ENCODE measurements around the gene KHK. TPM values are rescaled to one million over a fixed set of nuclear protein-coding genes. Genes with fewer than 3 reads are reported as not detected.
"Not testable (repeated sequence)": the region's sequence is repeated elsewhere in the genome, so short reads cannot be mapped to it uniquely, and the experiment has no call there.

Gene KHK
- total RNA-seq, 2 donors from 2014 or later = 0.91 to 7.0 TPM

DNA sequence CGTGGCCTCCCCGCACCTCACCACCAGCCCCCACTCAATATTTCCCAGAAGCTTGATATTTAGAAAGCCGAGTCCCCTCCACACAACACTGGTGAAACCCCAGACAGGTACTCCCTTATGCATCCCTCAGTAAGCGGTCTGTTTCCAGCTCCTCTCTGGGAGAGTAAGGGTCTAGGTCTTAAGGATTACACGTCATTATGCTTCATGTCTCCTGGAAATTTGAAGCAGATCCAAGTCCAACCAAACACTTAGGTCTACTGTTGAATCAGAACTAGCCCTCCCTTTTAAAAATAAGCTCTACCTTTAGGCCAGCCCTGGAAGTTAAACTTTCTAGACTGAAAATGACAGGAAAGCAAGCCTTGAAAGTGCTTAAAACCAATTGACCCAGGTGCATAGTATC lies 13.7 kb upstream of the KHK start:
- intact Hi-C loops (cut with DNase I) = loop anchor here (10.0 kb wide), 1 partner anchor 728 kb away; the partner anchor contains the start of genes ADGRF3 and SELENOI
- Histone ChIP-seq H3K9me3 (no peaks in the 10 kb centered on the region), H3K4me1 (replicated peaks) (no peaks in the 10 kb centered on the region), H3K36me3 (no peaks in the 10 kb centered on the region), H3K27me3 (replicated peaks; ENCODE audit: insufficient read depth) (no peaks in the 10 kb centered on the region), H3K4me3 (no peak overlapping the region), H3K27ac (peak overlapping the region; percentile 72 to 86)
- no peak for DNase-seq (ENCODE audit: low spot score)
- 53% methylated on average over 5 of the region's 5 CpGs for WGBS
- TF ChIP-seq POLR2A (IDR thresholded peaks at IDR 0.05) = no peak
- no peak for TF ChIP-seq POLR2AphosphoS5 (IDR thresholded peaks at IDR 0.05)
- TF ChIP-seq, protein P1, sequence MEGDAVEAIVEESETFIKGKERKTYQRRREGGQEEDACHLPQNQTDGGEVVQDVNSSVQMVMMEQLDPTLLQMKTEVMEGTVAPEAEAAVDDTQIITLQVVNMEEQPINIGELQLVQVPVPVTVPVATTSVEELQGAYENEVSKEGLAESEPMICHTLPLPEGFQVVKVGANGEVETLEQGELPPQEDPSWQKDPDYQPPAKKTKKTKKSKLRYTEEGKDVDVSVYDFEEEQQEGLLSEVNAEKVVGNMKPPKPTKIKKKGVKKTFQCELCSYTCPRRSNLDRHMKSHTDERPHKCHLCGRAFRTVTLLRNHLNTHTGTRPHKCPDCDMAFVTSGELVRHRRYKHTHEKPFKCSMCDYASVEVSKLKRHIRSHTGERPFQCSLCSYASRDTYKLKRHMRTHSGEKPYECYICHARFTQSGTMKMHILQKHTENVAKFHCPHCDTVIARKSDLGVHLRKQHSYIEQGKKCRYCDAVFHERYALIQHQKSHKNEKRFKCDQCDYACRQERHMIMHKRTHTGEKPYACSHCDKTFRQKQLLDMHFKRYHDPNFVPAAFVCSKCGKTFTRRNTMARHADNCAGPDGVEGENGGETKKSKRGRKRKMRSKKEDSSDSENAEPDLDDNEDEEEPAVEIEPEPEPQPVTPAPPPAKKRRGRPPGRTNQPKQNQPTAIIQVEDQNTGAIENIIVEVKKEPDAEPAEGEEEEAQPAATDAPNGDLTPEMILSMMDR (IDR thresholded peaks at IDR 0.05) = no peak

DNA sequence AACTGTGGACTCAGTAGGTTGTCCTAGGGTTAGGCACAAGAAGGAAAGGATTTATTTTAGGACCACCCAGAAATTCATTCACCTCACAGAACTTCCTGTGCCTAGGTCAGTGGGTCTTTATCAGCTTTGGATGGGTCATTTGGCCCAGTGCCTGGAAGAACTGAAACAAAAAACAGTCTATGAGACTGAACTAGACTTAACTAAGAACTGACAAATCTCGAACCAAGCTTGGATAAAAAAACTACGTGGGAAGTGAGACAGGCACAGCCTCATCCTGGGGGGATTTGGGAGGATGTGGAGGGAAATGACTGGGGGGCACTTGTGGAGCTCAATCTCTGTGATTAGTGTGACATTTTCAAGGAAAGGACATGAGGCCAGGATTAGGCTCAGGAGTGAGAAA lies 12.8 kb upstream of the KHK start:
- Histone ChIP-seq H3K27ac (peak overlapping the region; percentile 25 to 30), H3K4me3 (no peak overlapping the region), H3K9me3 (no peaks in the 10 kb centered on the region), H3K36me3 (no peaks in the 10 kb centered on the region), H3K4me1 (replicated peaks) (no peaks in the 10 kb centered on the region), H3K27me3 (replicated peaks; ENCODE audit: insufficient read depth) (no peaks in the 10 kb centered on the region)
- intact Hi-C loops (cut with DNase I) = loop anchor here (10.0 kb wide), 1 partner anchor 729 kb away; the partner anchor contains the start of genes ADGRF3 and SELENOI
- WGBS = 52% methylated on average over 2 of the region's 2 CpGs
- DNase-seq (ENCODE audit: low spot score) = no peak
- TF ChIP-seq POLR2AphosphoS5 (IDR thresholded peaks at IDR 0.05) (no peak), POLR2A (IDR thresholded peaks at IDR 0.05) (no peak)
- TF ChIP-seq, protein P1 (IDR thresholded peaks at IDR 0.05) = no peak

DNA sequence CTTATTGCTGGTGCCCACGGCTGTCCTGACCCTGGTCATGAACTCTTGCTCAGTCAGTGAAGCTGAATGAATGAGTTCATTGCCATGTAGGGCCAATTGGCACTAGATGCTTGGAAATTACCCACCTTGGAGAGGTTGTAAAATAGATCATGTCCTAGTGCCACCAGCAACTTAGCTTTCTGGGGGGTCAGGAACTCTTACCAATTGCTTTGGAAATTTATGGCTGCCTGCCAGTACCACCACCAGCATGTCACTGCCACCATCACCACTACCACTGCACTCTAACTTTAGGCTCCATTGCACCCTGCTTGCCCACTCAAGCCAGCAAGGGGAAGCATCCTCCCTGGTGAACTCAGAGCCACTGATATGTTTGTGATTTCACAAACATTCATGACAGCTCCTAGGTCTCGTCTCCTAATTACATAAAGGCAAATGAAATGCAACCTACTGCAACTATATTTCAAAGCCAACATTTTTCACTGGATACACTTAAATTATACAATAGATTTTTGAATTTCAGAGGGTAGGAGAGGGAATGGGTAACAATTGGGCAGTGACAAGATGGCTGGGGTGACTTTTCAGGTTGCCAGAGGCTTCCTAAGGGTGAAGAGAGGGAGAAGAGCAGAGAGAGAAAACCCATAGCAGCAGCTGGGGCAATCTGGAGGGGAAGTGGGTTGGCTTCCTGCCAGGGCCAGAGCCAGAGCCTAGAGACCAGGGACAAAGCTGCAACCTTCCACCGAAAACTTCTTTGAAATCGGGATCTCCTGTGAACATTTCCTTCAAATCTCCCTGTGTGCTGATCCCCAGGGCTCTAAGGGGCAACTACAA lies 11.6 kb upstream of the KHK start:
- intact Hi-C loops (cut with DNase I) = loop anchor here (10.0 kb wide), 1 partner anchor 730 kb away; the partner anchor contains the start of genes ADGRF3 and SELENOI
- H3K27ac ChIP-seq = peak overlapping the region in 1 of 2 donors; percentile 8
- H3K9me3 ChIP-seq = no peaks in the 10 kb centered on the region
- no peaks in the 10 kb centered on the region for H3K36me3 ChIP-seq
- no peak for TF ChIP-seq POLR2A (IDR thresholded peaks at IDR 0.05)
- TF ChIP-seq POLR2AphosphoS5 (IDR thresholded peaks at IDR 0.05) = no peak
- TF ChIP-seq, protein P1 (IDR thresholded peaks at IDR 0.05) = no peak
- H3K27me3 ChIP-seq (replicated peaks; ENCODE audit: insufficient read depth) = no peaks in the 10 kb centered on the region
- H3K4me1 ChIP-seq (replicated peaks) = no peaks in the 10 kb centered on the region
- no peak overlapping the region for H3K4me3 ChIP-seq
- WGBS = 39% methylated on average over 4 of the region's 4 CpGs
- no peak for DNase-seq (ENCODE audit: low spot score)

DNA sequence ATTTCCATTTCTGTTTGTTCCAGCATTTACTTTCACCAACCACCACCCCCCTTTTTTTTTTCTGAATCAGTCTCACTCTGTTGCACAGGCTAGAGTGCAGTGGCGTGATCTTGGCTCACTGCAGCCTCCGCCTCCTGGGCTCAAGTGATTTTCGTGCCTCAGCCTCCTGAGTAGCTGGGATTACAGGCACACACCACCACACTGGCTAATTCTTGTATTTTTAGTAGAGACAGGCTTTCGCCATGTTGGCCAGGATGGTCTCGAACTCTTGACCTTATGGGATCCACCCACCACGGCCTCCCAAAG lies 11.1 kb upstream of the KHK start:
- H3K4me1 ChIP-seq (replicated peaks); H3K9me3 ChIP-seq; DNase-seq (ENCODE audit: low spot score); H3K4me3 ChIP-seq; H3K36me3 ChIP-seq; H3K27me3 ChIP-seq (replicated peaks; ENCODE audit: insufficient read depth): not testable (repeated sequence)
- peak overlapping the region in 1 of 2 donors; percentile 8 for H3K27ac ChIP-seq
- intact Hi-C loops (cut with DNase I) = loop anchor here (10.0 kb wide), 1 partner anchor 731 kb away; the partner anchor contains the start of genes ADGRF3 and SELENOI
- WGBS = 85% methylated on average over 6 of the region's 6 CpGs

DNA sequence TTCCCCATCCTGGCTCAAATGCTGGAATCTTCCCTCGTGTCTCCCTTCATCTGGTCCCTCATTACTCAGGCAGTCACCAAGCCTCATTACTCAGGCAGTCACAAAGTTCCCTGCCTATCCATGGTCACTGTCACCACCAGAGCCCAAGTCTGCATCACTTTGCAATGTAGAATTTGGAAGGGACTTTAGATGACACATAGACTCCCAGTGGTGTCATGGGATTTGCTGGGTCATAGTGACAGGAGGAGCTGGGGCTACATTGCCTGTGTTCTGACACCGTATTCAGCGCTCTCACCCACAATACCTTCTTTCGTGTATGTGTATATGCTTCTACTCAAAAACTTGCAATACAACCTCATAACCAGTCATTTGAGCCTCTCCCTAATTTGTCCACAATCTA lies 10.2 kb upstream of the KHK start:
- no peaks in the 10 kb centered on the region for H3K9me3 ChIP-seq
- H3K27me3 ChIP-seq (replicated peaks; ENCODE audit: insufficient read depth) = no peaks in the 10 kb centered on the region
- no peak for DNase-seq (ENCODE audit: low spot score)
- 64% methylated on average over 4 of the region's 4 CpGs for WGBS
- peak overlapping the region in 1 of 2 donors; percentile 8 for H3K27ac ChIP-seq
- TF ChIP-seq, protein P1 (IDR thresholded peaks at IDR 0.05) = no peak
- no peak for TF ChIP-seq POLR2AphosphoS5 (IDR thresholded peaks at IDR 0.05)
- intact Hi-C loops (cut with DNase I) = loop anchor here (10.0 kb wide), 1 partner anchor 732 kb away; the partner anchor contains the start of genes ADGRF3 and SELENOI
- H3K4me3 ChIP-seq = no peak overlapping the region
- peaks cover 2% of the 10 kb centered on the region for H3K4me1 ChIP-seq (replicated peaks)
- H3K36me3 ChIP-seq = no peaks in the 10 kb centered on the region

All from prostate gland (tissue), 2 donors.